GM18870 (cell line): ENCODE results near the gene ASMTL.
A peak's percentile ranks its signal among the peaks of the same experiment; 100 is the strongest.
"Not testable (repeated sequence)": the region's sequence is repeated elsewhere in the genome, so short reads cannot be mapped to it uniquely, and the experiment has no call there.

Source experiments
- ATAC-seq: cut with Tn5 transposase; IDR thresholded peaks from one replicate; pipeline ENCODE4 v1.9.1; 2021; ENCODE audit warnings: moderate library complexity; ENCODE audit not compliant: unreplicated experiment

Gene ASMTL

DNA sequence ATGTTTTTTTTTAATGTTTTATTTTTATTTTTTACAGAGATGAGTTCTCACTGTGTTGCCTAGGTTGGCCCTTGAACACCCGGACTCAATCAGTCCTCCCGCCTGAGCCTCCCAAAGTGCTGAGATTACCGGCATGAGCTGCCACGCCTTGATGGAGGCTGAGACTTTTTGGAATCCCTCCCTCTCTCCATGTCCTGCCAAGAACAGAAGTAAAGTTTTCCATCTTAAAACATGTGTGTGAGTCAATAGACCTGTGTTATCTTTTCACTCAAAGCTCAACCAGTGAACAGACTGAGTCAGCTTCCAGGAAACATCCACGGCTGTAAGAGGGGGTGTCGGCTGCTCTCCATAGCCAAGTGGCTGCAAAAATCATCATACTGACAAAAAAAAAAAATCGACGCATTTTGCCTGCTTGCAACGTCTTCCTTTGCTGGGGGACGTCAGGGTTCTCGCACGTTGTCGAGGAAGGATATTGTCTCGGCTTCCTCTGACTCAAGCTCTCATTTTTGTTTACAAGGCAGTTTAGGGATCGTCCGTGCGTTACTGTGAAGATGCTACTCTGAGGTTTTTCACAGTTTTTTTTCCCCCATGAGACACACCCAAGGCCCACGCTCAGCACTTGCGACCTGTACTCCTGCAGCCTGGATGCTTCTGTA, 10.0 kb upstream of the ASMTL start:
- ATAC-seq, result no peak

DNA sequence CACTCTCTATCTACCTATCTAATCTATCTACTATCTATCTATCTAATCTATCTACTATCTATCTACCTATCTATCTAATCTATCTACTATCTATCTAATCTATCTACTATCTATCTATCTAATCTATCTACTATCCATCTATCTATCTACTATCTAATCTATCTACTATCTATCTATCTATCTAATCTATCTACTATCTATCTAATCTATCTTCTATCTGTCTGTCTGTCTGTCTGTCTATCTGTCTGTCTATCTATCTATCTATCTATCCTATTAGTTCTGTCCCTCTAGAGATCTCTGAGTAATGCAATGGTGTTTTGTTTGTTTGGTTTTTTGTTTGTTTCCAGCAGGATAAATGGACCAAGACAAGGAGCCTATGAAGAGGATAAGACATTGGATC, 9.4 kb upstream of the ASMTL start:
- ATAC-seq, result no peak

DNA sequence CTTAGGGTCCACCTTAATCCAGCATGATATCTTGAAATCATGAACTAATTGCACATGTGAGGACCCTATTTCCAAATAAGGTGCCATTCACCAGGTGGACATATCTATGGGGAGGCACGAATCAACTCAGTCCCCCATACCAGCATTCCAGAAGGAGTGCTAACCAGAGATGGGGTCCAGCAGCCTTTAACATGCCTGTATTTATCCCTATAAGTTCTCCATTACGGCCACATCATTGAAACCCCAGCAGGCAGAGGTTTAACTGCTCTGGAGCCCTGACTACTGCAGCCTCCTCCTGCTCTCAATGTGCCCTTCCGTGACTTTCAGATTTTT, 3.2 kb upstream of the ASMTL start:
- no peak for ATAC-seq

DNA sequence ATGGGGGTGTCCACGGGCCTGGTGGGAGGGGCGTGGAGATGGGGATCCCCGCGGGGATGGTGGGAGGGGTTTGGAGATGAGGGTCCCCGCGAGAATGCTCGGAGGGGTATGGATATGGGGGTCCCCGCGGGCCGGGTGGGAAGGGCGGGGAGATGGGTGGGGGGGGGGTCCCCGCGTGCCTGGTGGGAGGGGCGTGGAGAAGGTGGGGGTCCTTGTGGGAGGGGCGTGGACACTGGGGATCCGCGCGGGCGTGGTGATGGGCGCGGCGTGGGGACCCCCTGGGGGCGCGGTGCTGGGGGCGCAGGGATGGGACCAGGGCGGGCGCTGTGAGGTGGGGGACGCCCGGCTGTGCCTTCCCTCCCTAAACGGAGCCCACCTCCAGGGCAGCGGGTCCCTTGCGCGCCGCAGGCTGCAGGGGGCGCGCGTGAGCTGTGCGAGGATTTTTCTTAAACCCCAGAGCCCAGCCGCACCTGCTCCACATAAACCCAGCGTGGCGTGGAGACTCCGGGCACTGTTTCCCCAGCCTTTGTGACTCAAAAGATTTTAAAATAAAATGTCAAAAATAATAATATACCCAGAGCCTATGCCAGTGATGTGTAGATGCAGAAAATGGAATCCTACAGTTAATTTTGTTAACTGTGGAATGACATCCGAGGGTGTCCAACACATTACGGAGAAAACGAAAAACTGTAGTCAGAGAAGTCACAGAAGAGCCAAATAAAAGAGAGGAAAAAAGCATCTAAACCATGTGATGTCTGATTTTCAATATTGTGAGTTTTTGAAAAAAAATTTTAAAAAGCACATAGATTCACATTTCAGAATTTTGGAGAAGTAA, 1.5 kb upstream of the ASMTL start:
- peak; percentile 50 for ATAC-seq

DNA sequence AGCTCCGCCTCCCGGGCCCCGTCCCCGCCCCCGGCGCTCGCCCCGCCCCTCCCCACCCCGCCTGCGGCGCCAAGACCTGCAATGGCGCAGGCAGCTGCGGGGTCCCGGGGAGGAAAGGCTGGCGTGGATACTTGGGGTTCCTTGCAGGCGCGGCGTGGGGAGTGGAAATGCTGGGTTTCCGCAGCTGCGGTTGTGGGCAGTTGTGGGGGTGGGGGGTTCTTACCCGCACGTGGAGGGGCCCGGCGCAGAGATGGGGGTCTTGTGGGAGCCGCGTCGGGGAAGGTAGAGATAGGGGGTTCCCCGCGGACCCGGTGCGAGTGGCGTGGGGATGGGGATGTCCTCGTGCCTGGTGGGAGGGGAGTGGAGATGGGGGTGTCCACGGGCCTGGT, 680 bp upstream of the ASMTL start:
- ATAC-seq, result no peak

DNA sequence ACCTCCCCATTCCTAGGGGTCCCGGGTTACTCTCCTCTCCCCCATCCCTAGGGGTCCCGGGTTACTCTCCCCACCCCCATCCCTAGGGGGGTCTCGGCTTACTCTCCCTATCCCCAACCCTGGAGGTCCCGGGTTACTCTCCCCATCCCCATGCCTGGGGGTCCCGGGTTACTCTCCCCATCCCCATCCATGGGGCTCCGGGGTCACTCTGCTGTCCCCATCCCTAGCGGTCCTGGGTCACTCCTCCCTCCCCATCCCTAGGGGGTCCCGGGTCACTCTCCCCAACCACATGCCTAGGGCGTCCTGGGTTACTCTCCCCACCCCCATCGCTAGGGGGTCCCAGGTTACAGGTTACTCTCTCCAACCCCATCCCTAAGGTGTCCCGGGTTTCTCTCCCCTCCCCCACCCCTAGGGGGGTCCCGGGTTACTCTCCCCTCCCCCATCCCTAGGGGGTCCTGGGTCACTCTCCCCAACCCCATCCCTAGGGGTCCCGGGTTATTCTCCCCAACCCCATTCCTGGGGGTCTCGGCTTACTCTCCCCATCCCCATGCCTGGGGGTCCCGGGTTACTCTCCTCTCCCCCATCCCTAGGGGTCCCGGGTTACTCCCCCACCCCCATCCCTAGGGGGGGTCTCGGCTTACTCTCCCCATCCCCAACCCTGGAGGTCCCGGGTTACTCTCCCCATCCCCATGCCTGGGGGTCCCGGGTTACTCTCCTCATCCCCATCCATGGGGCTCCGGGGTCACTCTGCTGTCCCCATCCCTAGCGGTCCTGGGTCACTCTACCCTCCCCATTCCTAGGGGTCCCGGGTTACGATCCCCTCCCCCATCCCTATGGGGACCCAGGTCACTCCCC, 821 bp downstream of the ASMTL start:
- no peak for ATAC-seq

DNA sequence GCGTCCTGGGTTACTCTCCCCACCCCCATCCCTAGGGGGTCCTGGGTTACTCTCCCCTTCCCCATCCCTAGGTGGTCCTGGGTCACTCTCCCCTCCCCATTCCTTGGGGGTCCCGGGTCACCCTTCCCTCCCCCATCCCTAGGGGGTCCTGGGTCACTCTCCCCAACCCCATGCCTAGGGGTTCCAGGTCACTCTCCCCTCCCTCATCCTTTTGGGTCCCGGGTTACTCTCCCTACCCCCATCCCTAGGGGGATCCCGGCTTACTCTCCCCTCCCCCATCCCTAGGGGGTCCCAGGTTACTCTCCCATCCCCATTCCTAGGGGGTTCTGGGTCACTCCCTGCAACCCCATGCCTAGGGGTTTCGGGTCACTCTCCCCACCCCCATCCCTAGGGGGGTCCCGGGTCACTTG, 1.5 kb downstream of the ASMTL start:
- no peak for ATAC-seq

DNA sequence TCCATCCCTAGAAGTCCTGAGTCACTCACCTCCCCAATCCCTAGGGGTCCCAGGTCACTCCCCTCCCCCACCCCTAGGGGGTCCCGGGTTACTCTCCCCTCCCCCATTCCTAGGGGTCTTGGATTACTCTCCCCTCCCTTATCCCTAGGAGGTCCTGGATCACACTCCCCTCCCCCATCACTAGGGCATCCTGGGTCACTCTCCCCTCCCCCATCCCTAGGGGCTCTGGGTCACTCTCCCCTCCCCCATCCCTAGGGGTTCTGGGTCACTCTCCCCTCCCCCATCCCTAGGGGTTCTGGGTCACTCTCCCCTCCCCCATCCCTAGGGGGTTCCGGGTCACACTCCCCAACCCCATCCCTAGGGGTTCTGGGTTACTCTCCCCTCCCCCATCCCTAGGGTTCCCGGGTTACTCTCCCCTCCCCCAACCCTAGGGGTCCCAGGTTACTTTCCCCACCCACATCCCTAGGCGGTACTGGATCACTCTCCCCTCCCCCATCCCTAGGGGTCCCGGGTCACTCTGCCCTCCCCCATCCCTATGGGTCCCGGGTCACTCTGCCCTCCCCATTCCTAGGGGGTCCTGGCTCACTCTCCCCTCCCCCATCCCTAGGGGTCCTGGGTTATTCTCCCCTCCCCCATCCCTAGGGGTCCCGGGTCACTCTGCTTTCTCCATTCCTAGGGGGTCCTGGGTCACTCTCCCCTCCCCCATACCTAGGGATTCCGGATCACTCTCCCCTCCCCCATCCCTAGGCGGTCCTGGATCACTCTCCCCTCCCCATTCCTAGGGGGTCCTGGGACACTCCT, 2.1 kb downstream of the ASMTL start:
- no peak for ATAC-seq

DNA sequence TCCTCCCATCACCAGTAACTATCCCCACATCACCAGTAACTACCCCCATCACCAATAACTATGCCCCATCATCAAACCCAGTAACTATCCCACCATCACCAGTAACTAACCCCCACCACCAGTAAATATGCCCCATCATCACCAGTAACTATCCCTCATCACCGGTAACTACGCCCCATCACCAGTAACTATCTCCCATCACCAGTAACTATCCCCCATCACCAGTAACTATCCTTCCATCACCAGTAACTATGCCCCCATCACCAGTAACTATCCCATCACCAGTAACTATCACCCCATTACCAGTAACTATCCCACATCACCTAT, 2.9 kb downstream of the ASMTL start:
- ATAC-seq, result no peak

DNA sequence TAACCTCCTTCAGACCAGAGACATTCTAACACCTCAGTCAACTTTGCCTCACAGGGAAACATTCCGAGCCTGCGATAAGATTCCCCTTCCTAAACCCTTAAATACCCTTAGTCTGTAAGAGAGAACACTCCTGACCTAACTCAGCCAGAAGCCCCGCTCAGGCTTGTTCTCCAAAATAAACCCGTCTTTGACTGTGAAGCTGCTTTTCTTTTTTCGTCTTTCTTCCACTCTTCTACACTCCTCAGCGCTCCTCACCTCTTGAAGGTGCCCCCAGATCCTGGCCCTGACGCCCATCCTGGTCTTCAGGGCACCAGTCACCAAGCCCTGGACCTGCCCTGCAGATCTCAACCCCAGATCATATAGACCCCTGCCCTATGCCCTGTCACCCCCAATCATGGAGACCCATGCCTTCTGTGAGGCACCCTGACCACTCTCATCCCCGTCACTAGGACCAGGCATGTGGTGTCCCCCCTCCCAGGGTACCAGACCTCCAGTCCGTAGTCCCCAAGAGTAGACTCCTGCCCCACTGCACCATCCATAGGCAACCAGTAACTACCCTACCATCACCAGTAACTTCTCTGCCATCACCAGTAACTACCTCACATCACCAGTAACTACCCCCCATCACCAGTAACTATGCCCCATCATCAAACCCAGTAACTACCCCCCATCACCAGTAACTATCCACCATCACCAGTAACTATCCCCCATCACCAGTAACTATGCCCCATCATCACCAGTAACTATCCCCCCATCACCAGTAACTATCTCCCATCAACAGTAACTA, 3.5 kb downstream of the ASMTL start:
- no peak for ATAC-seq

DNA sequence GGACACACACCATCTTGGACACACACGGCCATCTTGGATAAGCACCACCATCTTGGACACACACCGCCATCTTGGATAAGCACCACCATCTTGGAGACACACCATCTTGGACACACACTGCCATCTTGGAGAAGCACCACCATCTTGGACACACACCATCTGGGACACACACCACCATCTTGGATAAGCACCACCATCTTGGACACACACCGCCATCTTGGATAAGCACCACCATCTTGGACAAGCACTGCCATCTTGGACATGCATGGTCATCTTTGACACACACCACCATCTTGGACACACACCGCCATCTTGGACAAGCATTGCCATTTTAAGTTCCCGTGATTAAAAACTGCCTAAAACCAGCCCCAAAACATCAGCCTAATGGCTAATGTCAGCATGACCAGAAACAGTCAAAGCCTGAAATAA, 4.1 kb downstream of the ASMTL start:
- ATAC-seq, result not testable (repeated sequence)

DNA sequence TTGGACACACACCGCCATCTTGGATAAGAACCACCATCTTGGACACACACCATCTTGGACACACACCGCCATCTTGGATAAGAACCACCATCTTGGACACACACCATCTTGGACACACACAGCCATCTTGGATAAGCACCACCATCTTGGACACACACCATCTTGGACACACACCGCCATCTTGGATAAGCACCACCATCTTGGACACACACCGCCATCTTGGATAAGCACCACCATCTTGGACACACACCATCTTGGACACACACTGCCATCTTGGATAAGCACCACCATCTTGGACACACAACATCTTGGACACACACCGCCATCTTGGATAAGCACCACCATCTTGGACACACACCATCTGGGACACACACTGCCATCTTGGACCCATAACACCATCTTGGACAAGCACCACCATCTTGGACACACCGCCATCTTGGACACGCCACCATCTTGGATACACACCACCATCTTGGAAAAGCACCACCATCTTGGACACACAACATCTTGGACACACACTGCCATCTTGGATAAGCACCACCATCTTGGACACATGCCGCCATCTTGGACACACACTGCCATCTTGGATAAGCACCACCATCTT, 4.6 kb downstream of the ASMTL start:
- ATAC-seq, result not testable (repeated sequence)

DNA sequence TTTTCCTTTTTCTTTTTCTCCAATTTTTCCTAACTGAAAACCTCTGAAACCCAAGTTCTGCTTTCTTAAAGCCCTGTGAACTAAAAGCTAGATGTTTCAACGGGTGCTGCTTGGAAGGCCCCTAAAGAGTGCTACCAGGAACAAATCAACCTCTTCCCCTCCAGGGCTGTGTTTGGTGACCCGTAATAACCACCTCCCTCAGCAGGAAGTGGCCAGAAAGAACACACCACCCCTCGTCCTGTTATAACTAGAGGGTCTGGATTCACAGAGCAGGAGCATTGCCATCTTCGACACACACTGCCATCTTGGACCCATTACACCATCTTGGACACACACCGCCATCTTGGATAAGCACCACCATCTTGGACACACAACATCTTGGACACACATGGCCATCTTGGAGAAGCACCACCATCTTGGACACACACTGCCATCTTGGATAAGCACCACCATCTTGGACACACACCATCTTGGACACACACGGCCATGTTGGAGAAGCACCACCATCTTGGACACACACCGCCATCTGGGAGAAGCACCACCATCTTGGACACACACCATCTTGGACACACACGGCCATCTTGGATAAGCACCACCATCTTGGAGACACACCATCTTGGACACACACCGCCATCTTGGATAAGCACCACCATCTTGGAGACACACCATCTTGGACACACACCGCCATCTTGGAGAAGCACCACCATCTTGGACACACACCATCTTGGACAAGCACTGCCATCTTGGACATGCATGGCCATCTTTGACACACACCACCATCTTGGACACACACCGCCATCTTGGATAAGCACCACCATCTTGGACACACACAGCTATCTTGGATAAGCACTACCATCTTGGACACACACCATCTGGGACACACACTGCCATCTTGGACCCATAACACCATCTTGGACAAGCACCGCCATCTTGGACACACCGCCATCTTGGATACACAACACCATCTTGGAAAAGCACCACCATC, 5.4 kb downstream of the ASMTL start:
- not testable (repeated sequence) for ATAC-seq

DNA sequence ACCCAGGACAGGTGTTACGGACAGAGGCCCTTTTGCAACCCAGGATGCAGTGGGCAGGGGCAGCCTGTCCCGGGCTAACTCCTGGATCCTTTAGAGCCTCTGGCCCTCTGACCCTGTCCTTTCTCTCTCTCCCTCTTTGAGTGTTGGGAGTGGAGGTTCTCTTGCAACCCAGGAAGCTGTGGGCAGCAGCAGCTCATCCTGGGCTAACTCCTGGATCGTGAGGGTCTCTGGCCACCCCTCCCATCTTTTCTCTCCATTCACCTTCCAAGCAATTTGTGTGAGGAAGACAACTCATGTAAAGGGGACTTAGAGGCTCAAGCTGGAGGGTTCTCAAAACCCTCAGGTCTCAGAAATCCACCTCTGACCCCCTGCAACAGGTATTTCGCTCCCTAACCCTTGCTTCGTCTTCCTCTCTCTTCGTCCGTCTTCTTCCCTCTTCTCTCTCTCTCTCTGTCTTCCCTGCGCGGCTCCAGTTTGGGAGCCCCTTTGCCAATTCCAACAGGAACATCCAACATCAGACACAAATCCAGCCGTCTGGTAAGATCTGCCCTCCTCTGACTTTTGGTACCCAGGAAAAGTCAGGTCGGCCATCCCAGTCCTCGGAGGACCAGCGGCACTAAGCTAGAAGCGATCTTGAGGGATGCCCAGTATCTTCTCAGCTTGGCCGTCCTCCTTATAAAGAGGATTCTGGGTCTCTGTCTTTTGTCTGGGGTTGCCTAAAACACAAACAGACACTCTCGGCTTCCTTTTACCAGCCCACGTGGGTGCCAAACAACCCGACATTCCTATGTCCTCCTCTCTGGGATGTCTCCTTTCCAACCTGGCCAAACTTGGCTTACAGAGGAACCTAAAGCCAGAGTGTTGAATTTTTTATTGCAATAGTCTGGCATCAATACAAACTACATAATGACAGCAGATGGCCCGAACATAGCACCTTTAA, 7.9 kb downstream of the ASMTL start:
- no peak for ATAC-seq

DNA sequence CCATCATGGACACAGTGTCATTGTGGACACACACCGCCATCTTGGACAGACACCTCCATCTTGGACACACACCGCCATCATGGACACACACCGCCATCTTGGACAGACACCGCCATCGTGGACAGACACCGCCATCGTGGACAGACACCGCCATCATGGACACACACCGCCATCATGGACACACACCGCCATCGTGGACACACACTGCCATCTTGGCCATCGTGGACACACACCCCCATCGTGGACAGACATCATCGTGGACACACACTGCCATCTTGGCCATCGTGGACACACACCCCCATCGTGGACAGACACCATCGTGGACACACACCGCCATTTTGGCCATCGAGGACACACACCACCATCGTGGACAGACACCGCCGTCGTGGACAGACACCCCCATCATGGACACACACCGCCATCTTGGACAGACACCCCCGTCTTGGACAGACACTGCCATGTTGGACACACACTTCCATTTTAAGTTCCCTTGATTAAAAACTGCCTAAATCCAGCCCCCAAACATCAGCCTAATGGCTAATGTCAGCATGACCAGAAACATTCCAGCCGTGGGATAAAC, 9.1 kb downstream of the ASMTL start:
- ATAC-seq, result no peak

DNA sequence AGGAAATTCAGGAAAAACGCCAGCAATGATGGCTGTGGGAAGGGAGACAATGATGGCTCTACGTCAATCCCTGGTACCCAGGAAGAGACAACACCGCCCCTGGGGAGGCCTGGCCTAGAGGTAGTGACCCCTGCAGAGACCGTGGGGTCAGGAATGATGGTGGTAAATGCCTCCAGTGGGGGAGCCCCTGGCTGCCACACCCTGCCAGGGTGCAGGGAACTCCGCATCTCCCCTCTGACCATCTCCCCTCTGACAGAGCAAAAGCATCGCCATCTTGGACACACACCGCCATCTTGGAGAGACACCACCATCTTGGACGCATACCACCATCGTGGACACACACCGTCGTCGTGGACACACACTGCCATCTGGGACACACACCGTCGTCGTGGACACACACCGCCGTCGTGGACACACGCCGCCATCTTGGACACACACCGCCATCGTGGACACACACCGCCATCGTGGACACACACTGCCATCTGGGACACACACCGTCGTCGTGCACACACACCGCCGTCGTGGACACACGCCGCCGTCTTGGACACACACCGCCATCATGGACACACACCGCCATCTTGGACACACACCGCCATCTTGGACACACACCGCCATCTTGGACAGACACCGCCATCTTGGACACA, 9.9 kb downstream of the ASMTL start:
- no peak for ATAC-seq
